Karpas-422 (cell line): ENCODE results near the gene AGA. TPM values are rescaled to one million over a fixed set of nuclear protein-coding genes. Genes with fewer than 3 reads are reported as not detected.

Experiments
- DNase-seq: peaks from one replicate; pipeline ENCODE4 v3.0.0-alpha.2; 2015
- H2AFZ ChIP-seq: fragments of 200-600 bp; sonication (generic); 2 replicates; pipeline ENCODE4 v1.6.1; 2014; ENCODE audit warnings: antibody characterized with exemption, low read length, mixed read lengths
- H3K27ac ChIP-seq: fragments of 200-600 bp; sonication (generic); 2 replicates; pipeline ENCODE4 v1.5.1; 2014; ENCODE audit warnings: mild to moderate bottlenecking, low read length, moderate library complexity
- H3K27me3 ChIP-seq: fragments of 200-600 bp; sonication (generic); 2 replicates; pipeline ENCODE4 v1.6.1; 2014; ENCODE audit warnings: low read length, mixed read lengths
- H3K36me3 ChIP-seq: fragments of 200-600 bp; sonication (generic); 2 replicates; pipeline ENCODE4 v1.6.1; 2014; ENCODE audit warnings: low read length, mixed read lengths; ENCODE audit not compliant: insufficient read depth
- H3K4me1 ChIP-seq: fragments of 200-600 bp; sonication (generic); 2 replicates; pipeline ENCODE4 v1.6.1; 2014; ENCODE audit warnings: mild to moderate bottlenecking, low read length, mixed read lengths
- H3K4me2 ChIP-seq: fragments of 200-600 bp; sonication (generic); 2 replicates; pipeline ENCODE4 v1.6.1; 2014; ENCODE audit warnings: low read length, low read depth, mild to moderate bottlenecking; ENCODE audit not compliant: poor library complexity, severe bottlenecking
- H3K4me3 ChIP-seq: fragments of 200-600 bp; sonication (generic); 2 replicates; pipeline ENCODE4 v1.5.1; 2014; ENCODE audit warnings: mild to moderate bottlenecking, antibody characterized with exemption, low read length, mixed read lengths
- H3K79me2 ChIP-seq: fragments of 200-600 bp; sonication (generic); 2 replicates; pipeline ENCODE4 v1.6.1; 2014; ENCODE audit warnings: mild to moderate bottlenecking, low read length, mixed read lengths
- H3K9ac ChIP-seq: fragments of 200-600 bp; sonication (generic); 2 replicates; pipeline ENCODE4 v1.6.0; 2014; ENCODE audit warnings: low read length
- H3K9me2 ChIP-seq: fragments of 200-600 bp; sonication (generic), shearing (Covaris generic); replicated peaks from 2 replicates; pipeline ENCODE4 v1.6.0; 2014; ENCODE audit warnings: mild to moderate bottlenecking, low read length, moderate library complexity; ENCODE audit not compliant: insufficient read depth
- H3K9me3 ChIP-seq: fragments of 300-700, 200-600 bp; sonication (generic); 2 replicates; pipeline ENCODE4 v1.6.1; 2014; ENCODE audit warnings: low read length, mixed read lengths
- H4K20me1 ChIP-seq: fragments of 200-600 bp; sonication (generic); 2 replicates; pipeline ENCODE4 v1.6.1; 2014; ENCODE audit warnings: mild to moderate bottlenecking, antibody characterized with exemption, low read length, low read depth; ENCODE audit not compliant: insufficient read depth
- total RNA-seq: library from RNA; depleted of rRNA; stranded (reverse); fragments of >200 nt; shearing (Covaris generic); gene quantifications from 2 replicates; pipeline ENCODE4 v1.2.3, GENCODE V29; 2014; ENCODE audit warnings: low replicate concordance

AGA gene
- total RNA-seq, 1 experiment from 2014 or later: 13.3 TPM

DNA sequence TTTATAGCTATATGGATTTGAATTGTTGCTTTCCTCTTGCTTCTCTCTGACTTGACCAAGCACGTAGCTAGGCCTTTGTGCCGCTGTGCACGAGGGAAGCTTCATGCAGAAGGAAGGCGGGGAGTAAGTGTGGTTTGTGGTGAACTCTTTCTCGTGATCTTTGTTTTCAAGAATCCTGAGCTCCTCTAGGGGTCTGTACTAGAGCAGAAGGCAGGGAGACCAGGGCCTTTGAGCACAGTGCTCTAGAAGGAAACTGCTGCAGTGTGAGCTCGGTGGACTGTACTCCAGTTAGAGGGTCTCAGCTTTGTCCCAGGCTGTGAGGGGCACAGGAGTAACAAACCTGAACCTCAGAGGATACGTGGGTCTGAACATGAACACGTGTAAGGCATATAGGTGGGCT is 49.0 kb downstream of the AGA start:
- no peak overlapping the region for H3K27ac ChIP-seq
- no peak overlapping the region for H3K4me3 ChIP-seq
- no peaks in the 10 kb centered on the region for H3K9me2 ChIP-seq
- no peaks in the 10 kb centered on the region for H4K20me1 ChIP-seq
- no peaks in the 10 kb centered on the region for H3K4me1 ChIP-seq
- no peaks in the 10 kb centered on the region for H3K9me3 ChIP-seq
- no peaks in the 10 kb centered on the region for H3K36me3 ChIP-seq
- no peak overlapping the region for H2AFZ ChIP-seq
- H3K79me2 ChIP-seq: no peaks in the 10 kb centered on the region
- DNase-seq: no peak
- no peaks in the 10 kb centered on the region for H3K27me3 ChIP-seq
- no peak overlapping the region for H3K4me2 ChIP-seq
- no peak overlapping the region for H3K9ac ChIP-seq

DNA sequence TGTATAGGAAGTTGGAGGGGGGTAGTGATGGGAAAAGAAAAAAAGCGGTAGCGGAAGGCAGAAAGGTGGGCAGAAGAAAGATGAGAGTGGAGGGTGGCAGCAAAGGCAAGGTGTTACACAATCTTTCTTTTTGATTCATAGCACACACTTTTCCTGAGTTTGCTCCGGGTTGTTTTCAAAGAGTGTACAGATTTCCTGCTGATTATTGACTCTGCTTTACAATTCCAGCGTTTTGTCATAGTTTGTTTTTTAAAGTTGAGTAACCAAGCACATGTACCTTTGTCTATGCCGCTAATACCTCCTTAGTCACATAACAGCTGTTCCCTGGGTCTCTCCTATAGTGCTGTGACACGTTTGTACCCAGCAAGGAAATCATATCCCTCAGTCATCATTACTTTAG is 50.3 kb downstream of the AGA start:
- Histone ChIP-seq H3K36me3 (no peaks in the 10 kb centered on the region), H3K4me3 (no peak overlapping the region), H3K4me2 (no peak overlapping the region), H3K4me1 (no peaks in the 10 kb centered on the region), H3K9me2 (no peaks in the 10 kb centered on the region), H4K20me1 (no peaks in the 10 kb centered on the region), H3K27me3 (no peaks in the 10 kb centered on the region), H3K79me2 (no peaks in the 10 kb centered on the region), H3K9ac (no peak overlapping the region), H2AFZ (no peak overlapping the region), H3K9me3 (no peaks in the 10 kb centered on the region), H3K27ac (no peak overlapping the region)
- DNase-seq: no peak

DNA sequence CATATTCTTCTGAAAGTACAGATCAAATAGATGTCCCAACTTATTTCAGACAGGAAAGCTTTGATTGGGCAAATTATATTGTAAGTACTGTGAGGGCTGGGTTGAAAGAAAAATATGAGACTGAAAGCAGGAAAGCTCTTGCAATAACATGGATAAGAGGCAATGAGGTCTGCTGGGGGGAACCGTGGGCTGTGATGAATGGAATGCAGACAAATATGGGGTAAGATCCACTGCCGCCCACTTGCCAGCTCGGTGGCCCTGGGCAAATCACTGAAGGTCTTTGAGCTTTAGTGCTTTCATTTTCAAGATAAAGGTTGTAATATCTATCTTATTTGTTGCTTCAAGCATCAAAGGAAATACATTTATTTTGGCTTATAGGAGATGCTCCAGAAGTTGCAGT is 51.0 kb downstream of the AGA start:
- Histone ChIP-seq H3K9me2 (no peaks in the 10 kb centered on the region), H3K4me1 (no peaks in the 10 kb centered on the region), H2AFZ (no peak overlapping the region), H3K36me3 (no peaks in the 10 kb centered on the region), H3K9ac (no peak overlapping the region), H3K79me2 (no peaks in the 10 kb centered on the region), H3K4me3 (no peak overlapping the region), H3K9me3 (no peaks in the 10 kb centered on the region), H3K4me2 (no peak overlapping the region), H4K20me1 (no peaks in the 10 kb centered on the region), H3K27ac (no peak overlapping the region), H3K27me3 (no peaks in the 10 kb centered on the region)
- no peak for DNase-seq

DNA sequence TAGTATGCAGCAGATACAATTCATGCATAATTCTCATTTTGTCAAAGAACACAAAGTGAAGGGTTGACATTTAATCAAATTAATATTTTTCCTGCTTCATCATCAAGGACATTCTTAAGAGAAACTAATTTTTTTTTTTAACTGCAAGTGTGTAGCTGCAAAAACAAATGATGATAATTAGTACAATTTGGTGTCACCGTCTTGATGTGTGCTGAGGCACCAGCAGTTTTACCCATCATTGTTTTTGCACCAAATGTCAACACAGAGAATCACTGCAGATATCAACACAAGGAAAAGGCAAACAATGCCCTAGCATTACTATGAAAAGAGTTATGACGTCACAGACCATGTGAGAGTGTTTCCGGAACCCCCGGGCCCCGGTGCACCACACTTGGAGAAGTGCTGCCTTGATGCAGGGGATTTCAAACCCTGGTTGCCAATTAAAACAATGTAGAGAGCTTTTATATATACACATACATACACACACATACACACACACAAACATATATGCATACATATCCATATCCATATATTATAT is 55.9 kb downstream of the AGA start:
- Histone ChIP-seq H3K4me1 (no peaks in the 10 kb centered on the region), H3K9me2 (no peaks in the 10 kb centered on the region), H3K4me2 (no peak overlapping the region), H4K20me1 (no peaks in the 10 kb centered on the region), H3K9me3 (no peaks in the 10 kb centered on the region), H3K27ac (no peak overlapping the region), H2AFZ (no peak overlapping the region), H3K36me3 (no peaks in the 10 kb centered on the region), H3K27me3 (no peaks in the 10 kb centered on the region), H3K4me3 (no peak overlapping the region), H3K79me2 (no peaks in the 10 kb centered on the region), H3K9ac (no peak overlapping the region)
- no peak for DNase-seq

DNA sequence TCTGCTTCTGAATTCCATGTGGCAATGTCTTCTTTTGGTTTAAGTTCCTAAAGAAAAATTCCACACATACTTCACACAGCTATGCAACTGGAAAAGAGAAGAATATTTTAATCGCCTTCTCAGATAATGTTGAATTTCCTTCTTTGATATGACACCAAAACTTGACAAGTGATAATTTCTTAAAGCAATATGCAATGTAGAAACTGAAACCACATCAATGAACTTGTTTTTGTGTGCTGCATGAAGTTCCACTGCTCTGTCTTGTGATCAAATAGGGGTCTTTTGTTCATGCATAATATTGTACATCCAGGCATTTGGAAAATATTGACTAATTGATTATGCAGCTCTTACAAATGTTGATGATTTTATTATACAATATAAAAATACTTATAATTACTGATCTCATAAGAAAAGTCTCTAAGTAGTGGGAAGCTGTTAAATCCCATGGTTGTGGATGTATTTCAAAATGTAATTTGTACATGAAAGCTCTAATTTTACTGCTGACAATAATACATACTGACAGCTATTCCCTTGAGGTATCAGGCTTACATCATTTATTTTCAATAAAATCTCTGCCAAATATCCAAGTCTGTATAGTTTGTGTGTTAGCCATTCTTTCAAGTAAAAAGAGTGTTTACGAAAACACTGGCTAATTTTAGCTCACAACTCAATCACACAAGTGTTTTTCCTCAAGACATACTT is 56.5 kb downstream of the AGA start:
- no peaks in the 10 kb centered on the region for H3K9me3 ChIP-seq
- H3K9me2 ChIP-seq: no peaks in the 10 kb centered on the region
- H3K4me3 ChIP-seq: no peak overlapping the region
- no peak overlapping the region for H3K9ac ChIP-seq
- H3K27me3 ChIP-seq: no peaks in the 10 kb centered on the region
- H2AFZ ChIP-seq: no peak overlapping the region
- DNase-seq: no peak
- H3K79me2 ChIP-seq: no peaks in the 10 kb centered on the region
- H3K4me1 ChIP-seq: no peaks in the 10 kb centered on the region
- no peak overlapping the region for H3K4me2 ChIP-seq
- H4K20me1 ChIP-seq: no peaks in the 10 kb centered on the region
- no peaks in the 10 kb centered on the region for H3K36me3 ChIP-seq
- no peak overlapping the region for H3K27ac ChIP-seq

DNA sequence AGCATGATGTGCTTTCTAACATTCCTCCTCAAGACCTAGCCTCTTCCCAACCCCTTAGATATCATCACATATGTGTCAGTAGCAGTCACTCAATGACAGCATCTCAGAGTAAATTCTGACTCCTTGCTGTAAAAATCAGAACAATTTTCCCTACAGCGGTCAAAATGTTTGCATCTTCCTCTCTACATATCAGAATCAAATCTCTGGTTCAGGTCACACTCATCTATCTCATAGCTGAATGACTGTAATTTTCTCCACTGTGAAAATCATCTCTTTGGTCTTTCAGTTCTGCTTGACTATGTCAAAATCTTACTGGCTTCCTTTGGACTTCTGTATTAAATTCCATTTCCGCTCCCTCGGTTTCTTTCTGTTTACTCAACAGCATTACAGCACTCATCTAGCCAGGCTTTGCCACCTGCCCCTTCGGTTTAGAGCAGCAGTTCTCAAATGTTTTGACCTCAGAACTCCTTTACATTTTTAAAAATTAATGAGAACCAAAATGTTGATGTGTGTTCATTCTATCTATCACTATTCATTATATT is 57.3 kb downstream of the AGA start:
- no peaks in the 10 kb centered on the region for H3K79me2 ChIP-seq
- no peaks in the 10 kb centered on the region for H3K9me3 ChIP-seq
- no peak overlapping the region for H3K9ac ChIP-seq
- H3K36me3 ChIP-seq: no peaks in the 10 kb centered on the region
- no peaks in the 10 kb centered on the region for H3K27me3 ChIP-seq
- H3K4me2 ChIP-seq: no peak overlapping the region
- H3K4me3 ChIP-seq: no peak overlapping the region
- H3K4me1 ChIP-seq: no peaks in the 10 kb centered on the region
- no peak for DNase-seq
- H3K9me2 ChIP-seq: no peaks in the 10 kb centered on the region
- no peaks in the 10 kb centered on the region for H4K20me1 ChIP-seq
- no peak overlapping the region for H3K27ac ChIP-seq
- H2AFZ ChIP-seq: no peak overlapping the region

DNA sequence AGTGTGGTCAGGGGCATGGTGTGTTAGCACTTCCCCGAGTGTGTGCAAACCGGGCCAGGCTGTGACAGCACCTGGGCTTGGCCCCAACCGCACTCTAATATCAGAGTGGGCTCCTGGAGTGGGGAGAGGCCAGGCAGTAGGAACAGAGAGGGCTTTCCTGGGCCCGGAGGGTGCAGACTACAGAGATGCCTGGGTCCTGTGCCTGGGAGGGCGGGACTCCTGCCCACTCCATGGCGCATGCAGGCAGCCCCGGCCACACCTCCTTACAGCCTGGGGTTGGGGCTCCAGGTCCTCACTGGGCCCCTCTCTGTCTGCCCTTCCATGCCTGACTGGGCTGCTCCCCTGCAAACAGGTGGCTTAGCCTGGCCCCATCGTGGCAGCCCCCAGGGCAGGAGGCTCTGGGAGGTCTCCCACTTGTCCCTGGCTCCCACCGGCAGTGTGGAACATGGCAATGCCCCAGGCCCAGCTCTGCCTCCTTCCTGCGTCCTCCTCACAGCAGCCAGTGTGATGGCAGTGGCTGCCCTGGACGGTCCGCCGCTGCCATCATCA is 60.4 kb downstream of the AGA start:
- Histone ChIP-seq H3K79me2 (no peaks in the 10 kb centered on the region), H3K9me2 (no peaks in the 10 kb centered on the region), H3K27me3 (no peaks in the 10 kb centered on the region), H3K4me1 (no peaks in the 10 kb centered on the region), H3K9ac (no peak overlapping the region), H3K36me3 (no peaks in the 10 kb centered on the region), H3K4me2 (no peak overlapping the region), H3K9me3 (no peaks in the 10 kb centered on the region), H3K27ac (no peak overlapping the region), H2AFZ (no peak overlapping the region), H4K20me1 (no peaks in the 10 kb centered on the region), H3K4me3 (no peak overlapping the region)
- no peak for DNase-seq
